ENCODE results near the gene ALDH3B2.
"Not testable (repeated sequence)": the region's sequence is repeated elsewhere in the genome, so short reads cannot be mapped to it uniquely, and the experiment has no call there.

Gene ALDH3B2

GRCh38 chr11:67703709-67704108 lies 29.3 kb upstream of the ALDH3B2 start:
- not testable (repeated sequence) for H3K9me3 ChIP-seq (ENCODE audit: control insufficient read depth, low read length); H3K27ac ChIP-seq (ENCODE audit: insufficient read depth, low read length, poor library complexity, severe bottlenecking); DNase-seq; H3K36me3 ChIP-seq (ENCODE audit: control insufficient read depth, insufficient read depth, low read length); H3K4me3 ChIP-seq (ENCODE audit: insufficient read depth, low read depth, low read length, poor library complexity, severe bottlenecking); H3K4me1 ChIP-seq (ENCODE audit: control insufficient read depth, insufficient read depth, low read length, poor library complexity, severe bottlenecking); H3K27me3 ChIP-seq (replicated peaks; ENCODE audit: control insufficient read depth, insufficient read depth, low read length, poor library complexity, severe bottlenecking)

- no peak overlapping the region for H3K27ac ChIP-seq (ENCODE audit: insufficient read depth, low read length, poor library complexity, severe bottlenecking)
- H3K4me1 ChIP-seq (ENCODE audit: control insufficient read depth, insufficient read depth, low read length, poor library complexity, severe bottlenecking): no peaks in the 10 kb centered on the region
- no peaks in the 10 kb centered on the region for H3K9me3 ChIP-seq (ENCODE audit: control insufficient read depth, low read length)
- no peak overlapping the region for H3K4me3 ChIP-seq (ENCODE audit: insufficient read depth, low read depth, low read length, poor library complexity, severe bottlenecking)
- H3K27me3 ChIP-seq (replicated peaks; ENCODE audit: control insufficient read depth, insufficient read depth, low read length, poor library complexity, severe bottlenecking): no peaks in the 10 kb centered on the region
- H3K36me3 ChIP-seq (ENCODE audit: control insufficient read depth, insufficient read depth, low read length): no peaks in the 10 kb centered on the region
- no peak for DNase-seq
Measured at GRCh38 chr11:67700548-67701262, 26.3 kb upstream of the ALDH3B2 start.

GRCh38 chr11:67700141-67700540 lies 25.7 kb upstream of the ALDH3B2 start:
- Histone ChIP-seq H3K9me3 (ENCODE audit: control insufficient read depth, low read length) (no peaks in the 10 kb centered on the region), H3K36me3 (ENCODE audit: control insufficient read depth, insufficient read depth, low read length) (no peaks in the 10 kb centered on the region), H3K4me1 (ENCODE audit: control insufficient read depth, insufficient read depth, low read length, poor library complexity, severe bottlenecking) (no peaks in the 10 kb centered on the region), H3K27me3 (replicated peaks; ENCODE audit: control insufficient read depth, insufficient read depth, low read length, poor library complexity, severe bottlenecking) (no peaks in the 10 kb centered on the region), H3K27ac (ENCODE audit: insufficient read depth, low read length, poor library complexity, severe bottlenecking) (no peak overlapping the region), H3K4me3 (ENCODE audit: insufficient read depth, low read depth, low read length, poor library complexity, severe bottlenecking) (no peak overlapping the region)
- DNase-seq: no peak

- Histone ChIP-seq H3K4me3 (ENCODE audit: insufficient read depth, low read depth, low read length, poor library complexity, severe bottlenecking) (no peak overlapping the region), H3K27ac (ENCODE audit: insufficient read depth, low read length, poor library complexity, severe bottlenecking) (no peak overlapping the region), H3K4me1 (ENCODE audit: control insufficient read depth, insufficient read depth, low read length, poor library complexity, severe bottlenecking) (no peaks in the 10 kb centered on the region), H3K9me3 (ENCODE audit: control insufficient read depth, low read length) (no peaks in the 10 kb centered on the region), H3K27me3 (replicated peaks; ENCODE audit: control insufficient read depth, insufficient read depth, low read length, poor library complexity, severe bottlenecking) (no peaks in the 10 kb centered on the region), H3K36me3 (ENCODE audit: control insufficient read depth, insufficient read depth, low read length) (no peaks in the 10 kb centered on the region)
- DNase-seq: no peak
Measured at GRCh38 chr11:67699521-67699920, 25.1 kb upstream of the ALDH3B2 start.

- H3K4me1 ChIP-seq (ENCODE audit: control insufficient read depth, insufficient read depth, low read length, poor library complexity, severe bottlenecking): no peaks in the 10 kb centered on the region
- no peak overlapping the region for H3K27ac ChIP-seq (ENCODE audit: insufficient read depth, low read length, poor library complexity, severe bottlenecking)
- H3K9me3 ChIP-seq (ENCODE audit: control insufficient read depth, low read length): no peaks in the 10 kb centered on the region
- H3K36me3 ChIP-seq (ENCODE audit: control insufficient read depth, insufficient read depth, low read length): no peaks in the 10 kb centered on the region
- no peaks in the 10 kb centered on the region for H3K27me3 ChIP-seq (replicated peaks; ENCODE audit: control insufficient read depth, insufficient read depth, low read length, poor library complexity, severe bottlenecking)
- H3K4me3 ChIP-seq (ENCODE audit: insufficient read depth, low read depth, low read length, poor library complexity, severe bottlenecking): no peak overlapping the region
- DNase-seq: no peak
Measured at GRCh38 chr11:67698247-67698646, 23.8 kb upstream of the ALDH3B2 start.

- Histone ChIP-seq H3K9me3 (ENCODE audit: control insufficient read depth, low read length) (no peaks in the 10 kb centered on the region), H3K4me1 (ENCODE audit: control insufficient read depth, insufficient read depth, low read length, poor library complexity, severe bottlenecking) (no peaks in the 10 kb centered on the region), H3K27ac (ENCODE audit: insufficient read depth, low read length, poor library complexity, severe bottlenecking) (no peak overlapping the region), H3K4me3 (ENCODE audit: insufficient read depth, low read depth, low read length, poor library complexity, severe bottlenecking) (no peak overlapping the region), H3K27me3 (replicated peaks; ENCODE audit: control insufficient read depth, insufficient read depth, low read length, poor library complexity, severe bottlenecking) (no peaks in the 10 kb centered on the region), H3K36me3 (ENCODE audit: control insufficient read depth, insufficient read depth, low read length) (no peaks in the 10 kb centered on the region)
- DNase-seq: no peak
Measured at GRCh38 chr11:67697846-67698245, 23.4 kb upstream of the ALDH3B2 start.

- no peak for DNase-seq
- H3K4me1 ChIP-seq (ENCODE audit: control insufficient read depth, insufficient read depth, low read length, poor library complexity, severe bottlenecking): no peaks in the 10 kb centered on the region
- H3K36me3 ChIP-seq (ENCODE audit: control insufficient read depth, insufficient read depth, low read length): no peaks in the 10 kb centered on the region
- H3K9me3 ChIP-seq (ENCODE audit: control insufficient read depth, low read length): no peaks in the 10 kb centered on the region
- no peaks in the 10 kb centered on the region for H3K27me3 ChIP-seq (replicated peaks; ENCODE audit: control insufficient read depth, insufficient read depth, low read length, poor library complexity, severe bottlenecking)
- H3K4me3 ChIP-seq (ENCODE audit: insufficient read depth, low read depth, low read length, poor library complexity, severe bottlenecking): no peak overlapping the region
- H3K27ac ChIP-seq (ENCODE audit: insufficient read depth, low read length, poor library complexity, severe bottlenecking): no peak overlapping the region
Measured at GRCh38 chr11:67696998-67697397, 22.6 kb upstream of the ALDH3B2 start.

GRCh38 chr11:67695606-67696005 lies 21.2 kb upstream of the ALDH3B2 start:
- no peaks in the 10 kb centered on the region for H3K9me3 ChIP-seq (ENCODE audit: control insufficient read depth, low read length)
- H3K4me3 ChIP-seq (ENCODE audit: insufficient read depth, low read depth, low read length, poor library complexity, severe bottlenecking): no peak overlapping the region
- no peak overlapping the region for H3K27ac ChIP-seq (ENCODE audit: insufficient read depth, low read length, poor library complexity, severe bottlenecking)
- no peaks in the 10 kb centered on the region for H3K27me3 ChIP-seq (replicated peaks; ENCODE audit: control insufficient read depth, insufficient read depth, low read length, poor library complexity, severe bottlenecking)
- DNase-seq: no peak
- no peaks in the 10 kb centered on the region for H3K36me3 ChIP-seq (ENCODE audit: control insufficient read depth, insufficient read depth, low read length)
- H3K4me1 ChIP-seq (ENCODE audit: control insufficient read depth, insufficient read depth, low read length, poor library complexity, severe bottlenecking): no peaks in the 10 kb centered on the region

- Histone ChIP-seq H3K4me3 (ENCODE audit: insufficient read depth, low read depth, low read length, poor library complexity, severe bottlenecking) (no peak overlapping the region), H3K27ac (ENCODE audit: insufficient read depth, low read length, poor library complexity, severe bottlenecking) (no peak overlapping the region), H3K4me1 (ENCODE audit: control insufficient read depth, insufficient read depth, low read length, poor library complexity, severe bottlenecking) (no peaks in the 10 kb centered on the region), H3K9me3 (ENCODE audit: control insufficient read depth, low read length) (no peaks in the 10 kb centered on the region), H3K36me3 (ENCODE audit: control insufficient read depth, insufficient read depth, low read length) (no peaks in the 10 kb centered on the region), H3K27me3 (replicated peaks; ENCODE audit: control insufficient read depth, insufficient read depth, low read length, poor library complexity, severe bottlenecking) (no peaks in the 10 kb centered on the region)
- DNase-seq: no peak
Measured at GRCh38 chr11:67694875-67695555, 20.6 kb upstream of the ALDH3B2 start.

GRCh38 chr11:67691149-67691548 lies 16.7 kb upstream of the ALDH3B2 start:
- H3K9me3 ChIP-seq (ENCODE audit: control insufficient read depth, low read length): no peaks in the 10 kb centered on the region
- no peaks in the 10 kb centered on the region for H3K36me3 ChIP-seq (ENCODE audit: control insufficient read depth, insufficient read depth, low read length)
- DNase-seq: no peak
- no peaks in the 10 kb centered on the region for H3K27me3 ChIP-seq (replicated peaks; ENCODE audit: control insufficient read depth, insufficient read depth, low read length, poor library complexity, severe bottlenecking)
- H3K4me1 ChIP-seq (ENCODE audit: control insufficient read depth, insufficient read depth, low read length, poor library complexity, severe bottlenecking): no peaks in the 10 kb centered on the region
- no peak overlapping the region for H3K27ac ChIP-seq (ENCODE audit: insufficient read depth, low read length, poor library complexity, severe bottlenecking)
- no peak overlapping the region for H3K4me3 ChIP-seq (ENCODE audit: insufficient read depth, low read depth, low read length, poor library complexity, severe bottlenecking)

All from effector memory CD4-positive, alpha-beta T cell (primary cell).